Thoracic aorta (tissue), 2 donors: Measurements from ENCODE around the gene PRSS36. TPM values are rescaled to one million over a fixed set of nuclear protein-coding genes. Genes with fewer than 3 reads are reported as not detected.
A peak's percentile ranks its signal among the peaks of the same experiment; 100 is the strongest.

Source experiments
- ATAC-seq: fragments of 150-250 bp; one replicate; pipeline ENCODE4 v1.8.0; 2017; ENCODE audit warnings: low read depth; ENCODE audit not compliant: insufficient number of reproducible peaks, low FRiP score
- DNase-seq: peaks from one replicate; pipeline ENCODE4 v3.0.0-alpha.2; 2020; ENCODE audit warnings: low spot score
- H3K27ac ChIP-seq, 2 donors: fragments of 200-600 bp; sonication (generic); 1 replicate in 1 of 2; 2 replicates in 1 of 2; pipeline ENCODE4 v1.5.1; 2016; ENCODE audit warnings: mild to moderate bottlenecking in 2 of 2, moderate library complexity in 2 of 2
- H3K27me3 ChIP-seq: fragments of 200-600 bp; sonication (generic); replicated peaks from 2 replicates; pipeline ENCODE4 v1.6.0; 2016; ENCODE audit warnings: mild to moderate bottlenecking; ENCODE audit not compliant: insufficient read depth
- H3K36me3 ChIP-seq: fragments of 200-600 bp; sonication (generic); one replicate; pipeline ENCODE4 v1.5.1; 2016
- H3K4me1 ChIP-seq, 2 donors: fragments of 200-600 bp; sonication (generic); 1 replicate in 1 of 2; 2 replicates in 1 of 2; pipeline versions ENCODE4 v1.5.1 to v1.6.0; 2016; ENCODE audit warnings: low read depth in 2 of 2, mild to moderate bottlenecking in 1 of 2; ENCODE audit not compliant: control insufficient read depth in 1 of 2
- H3K4me3 ChIP-seq: fragments of 200-600 bp; sonication (generic); 2 replicates; pipeline ENCODE4 v1.5.1; 2016; ENCODE audit warnings: mild to moderate bottlenecking
- H3K9me3 ChIP-seq: fragments of 200-600 bp; sonication (generic); 2 replicates; pipeline ENCODE4 v1.5.1; 2016
- CTCF ChIP-seq: fragments of 200-600 bp; sonication (generic); IDR thresholded peaks from one replicate; pipeline ENCODE4 v1.5.1; 2019; ENCODE audit warnings: antibody characterized with exemption
- total RNA-seq, 2 donors: library from RNA; depleted of rRNA; stranded (reverse); fragments of >200 nt; gene quantifications; one replicate each; pipeline versions ENCODE4 v1.1.0 to v1.2.3, GENCODE V29; 2016

Gene PRSS36
- total RNA-seq, 2 donors from 2014 or later: 1.3 to 14.8 TPM

- peaks cover 80% of the 10 kb centered on the region for H3K36me3 ChIP-seq
- H3K27me3 ChIP-seq: no peaks in the 10 kb centered on the region
- no peak for ATAC-seq
- DNase-seq: no peak
- TF ChIP-seq CTCF: no peak
- no peaks in the 10 kb centered on the region for H3K9me3 ChIP-seq
- H3K4me3 ChIP-seq: no peak overlapping the region
- peaks cover 21 to 29% of the 10 kb centered on the region in 2 donors for H3K4me1 ChIP-seq
- H3K27ac ChIP-seq: no peak overlapping the region
Measured at GRCh38 chr16:31186176-31186575, 36.3 kb upstream of the PRSS36 start.

- H3K4me1 ChIP-seq: peaks cover 21 to 30% of the 10 kb centered on the region in 2 donors
- no peak for TF ChIP-seq CTCF
- no peak for DNase-seq
- H3K36me3 ChIP-seq: peaks cover 73% of the 10 kb centered on the region
- no peak for ATAC-seq
- H3K4me3 ChIP-seq: no peak overlapping the region
- no peak overlapping the region for H3K27ac ChIP-seq
- no peaks in the 10 kb centered on the region for H3K9me3 ChIP-seq
- H3K27me3 ChIP-seq: no peaks in the 10 kb centered on the region
Measured at GRCh38 chr16:31185339-31185738, 35.5 kb upstream of the PRSS36 start.

- DNase-seq (no peak), ATAC-seq (no peak)
- Histone ChIP-seq H3K9me3 (no peaks in the 10 kb centered on the region), H3K36me3 (peaks cover 68% of the 10 kb centered on the region), H3K27me3 (no peaks in the 10 kb centered on the region), H3K27ac (no peak overlapping the region), H3K4me1 (peaks cover 21 to 30% of the 10 kb centered on the region in 2 donors), H3K4me3 (no peak overlapping the region)
- no peak for TF ChIP-seq CTCF
Measured at GRCh38 chr16:31184888-31185287, 35.0 kb upstream of the PRSS36 start.

- Histone ChIP-seq H3K4me1 (peaks cover 25 to 37% of the 10 kb centered on the region in 2 donors), H3K9me3 (no peaks in the 10 kb centered on the region), H3K27me3 (no peaks in the 10 kb centered on the region), H3K36me3 (peaks cover 57% of the 10 kb centered on the region), H3K27ac (no peak overlapping the region), H3K4me3 (no peak overlapping the region)
- ATAC-seq (no peak), DNase-seq (no peak)
- TF ChIP-seq CTCF: no peak
Measured at GRCh38 chr16:31183432-31184428, 33.9 kb upstream of the PRSS36 start.

GRCh38 chr16:31182391-31182790, 32.5 kb upstream of the PRSS36 start:
- ATAC-seq (no peak), DNase-seq (no peak)
- H3K27me3 ChIP-seq: no peaks in the 10 kb centered on the region
- no peak overlapping the region for H3K27ac ChIP-seq
- peaks cover 25 to 39% of the 10 kb centered on the region in 2 donors for H3K4me1 ChIP-seq
- no peak for TF ChIP-seq CTCF
- peaks cover 45% of the 10 kb centered on the region for H3K36me3 ChIP-seq
- H3K9me3 ChIP-seq: no peaks in the 10 kb centered on the region
- peak overlapping the region; percentile 99 for H3K4me3 ChIP-seq
